K562 (cell line): ENCODE results near the gene CCKAR. TPM values are rescaled to one million over a fixed set of nuclear protein-coding genes. Genes with fewer than 3 reads are reported as not detected.

ENCODE experiments used
- ATAC-seq: fragments of 200-7000 bp; cut with Tn5 transposase; 3 replicates; pipeline ENCODE4 v1.9.1; 2020; ENCODE audit warnings: moderate library complexity
- BruUV-seq: library from RNA; stranded (reverse); fragments of 400-500 nt; replicated peaks from 2 replicates; lab custom pipeline; 2021; lab: Mats Ljungman, UMichigan
- CTCF ChIA-PET: fragments of 300-600 bp; formaldehyde crosslinking; extraction: SDS; loops from one replicate; lab custom pipeline; 2021; ENCODE audit warnings: low intra/inter-chr PET ratio; lab: Yijun Ruan, JAX
- POLR2A ChIA-PET: fragments of 300-600, 350-650 bp; sonication (Branson Sonifier 250); formaldehyde crosslinking; extraction: SDS; loops from one replicate; lab custom pipeline; 2021; ENCODE audit warnings: antibody characterized with exemption, inconsistent platforms; lab: Yijun Ruan, JAX
- DNase-seq, 4 experiments: peaks; one replicate each; pipeline versions ENCODE4 v3.0.0 to v3.0.0-alpha.2; 2011 to 2018; ENCODE audit warnings: low spot score in 3 of 4, mixed read lengths in 3 of 4; ENCODE audit errors: extremely low read depth in 1 of 4
- FAIRE-seq: peaks from 2 replicates; lab custom pipeline; 2011; peaks lifted over from hg19 to GRCh38; lab: Jason Lieb, UNC
- H2AFZ ChIP-seq: 2 replicates; pipeline ENCODE4 v1.6.0; 2011; ENCODE audit warnings: low read depth, low read length, control low read depth, inconsistent platforms
- H3K27ac ChIP-seq: fragments of 200-600 bp; 3 replicates; pipeline ENCODE4 v1.8.0; 2011; ENCODE audit warnings: low read depth, mild to moderate bottlenecking, control low read depth, inconsistent platforms, low read length, moderate library complexity, mixed read lengths; ENCODE audit errors: extremely low read depth
- H3K27me3 ChIP-seq, 2 experiments: fragments of 300-600 bp in 1 of 2; 2 replicates in 1 of 2; 3 replicates in 1 of 2; pipeline versions ENCODE4 v1.6.0 to v1.8.0; 2011; ENCODE audit warnings: inconsistent platforms in 2 of 2, low read length in 2 of 2, mild to moderate bottlenecking in 1 of 2, mixed read lengths in 1 of 2, moderate library complexity in 1 of 2; ENCODE audit not compliant: control insufficient read depth in 2 of 2, insufficient read depth in 2 of 2
- H3K36me3 ChIP-seq: fragments of 300-600 bp; 3 replicates; pipeline ENCODE4 v1.8.0; 2011; ENCODE audit warnings: mild to moderate bottlenecking, low read length, inconsistent platforms; ENCODE audit not compliant: control insufficient read depth, insufficient read depth
- H3K4me1 ChIP-seq, 2 experiments: fragments of 200-600 bp in 1 of 2; replicated peaks in 1 of 2; 2 replicates in 1 of 2; 3 replicates in 1 of 2; pipeline versions ENCODE4 v1.5.1 to v1.8.0; 2011; ENCODE audit warnings: inconsistent platforms in 2 of 2, low read length in 2 of 2, mild to moderate bottlenecking in 1 of 2, mixed read lengths in 1 of 2, moderate library complexity in 1 of 2; ENCODE audit not compliant: control insufficient read depth in 2 of 2, insufficient read depth in 2 of 2
- H3K4me2 ChIP-seq: 2 replicates; pipeline ENCODE4 v1.6.1; 2011; ENCODE audit warnings: low read length, control low read depth, inconsistent platforms, mixed read lengths; ENCODE audit not compliant: insufficient read depth
- H3K4me3 ChIP-seq: fragments of 200-600 bp; sonication (generic), shearing (Covaris generic); 2 replicates; pipeline ENCODE4 v1.5.1; 2016; ENCODE audit warnings: control low read depth, inconsistent platforms
- H3K79me2 ChIP-seq: fragments of 200-600 bp; 3 replicates; pipeline ENCODE4 v1.8.0; 2011; ENCODE audit warnings: low read length, inconsistent platforms; ENCODE audit not compliant: control insufficient read depth, insufficient read depth
- H3K9ac ChIP-seq, 2 experiments: 2 replicates each; pipeline versions ENCODE4 v1.6.0 to v1.6.1; 2011; ENCODE audit warnings: low read depth in 2 of 2, low read length in 2 of 2, control low read depth in 1 of 2, inconsistent platforms in 1 of 2, mild to moderate bottlenecking in 1 of 2, mixed read lengths in 1 of 2; ENCODE audit not compliant: insufficient read depth in 1 of 2
- H3K9me1 ChIP-seq: one replicate; pipeline ENCODE4 v1.6.0; 2011; ENCODE audit warnings: inconsistent platforms, mild to moderate bottlenecking, low read length, moderate library complexity; ENCODE audit not compliant: control insufficient read depth, insufficient read depth
- H3K9me3 ChIP-seq: replicated peaks from 2 replicates; pipeline ENCODE4 v1.5.1; 2011; ENCODE audit warnings: low read depth, low read length, inconsistent platforms; ENCODE audit not compliant: control insufficient read depth, insufficient read depth
- H4K20me1 ChIP-seq: replicated peaks from 2 replicates; pipeline ENCODE4 v1.6.1; 2011; ENCODE audit warnings: low read length, inconsistent platforms, mixed read lengths; ENCODE audit not compliant: control insufficient read depth, insufficient read depth
- ARID3B ChIP-seq: fragments of 250-450 bp; sonication (Bioruptor Pico); IDR thresholded peaks from 2 replicates; pipeline ENCODE4 v1.4.0; 2020; ENCODE audit warnings: borderline replicate concordance
- ATF1 ChIP-seq, 2 experiments: fragments of 450-650 bp in 1 of 2; IDR thresholded peaks; 2 replicates each; pipeline ENCODE4 v1.6.1; 2016; ENCODE audit warnings: missing compliant biosample characterization in 1 of 2, missing genetic modification characterization in 1 of 2
- HMBOX1 ChIP-seq: sonication (generic); IDR thresholded peaks from 2 replicates; pipeline ENCODE4 v1.6.1; 2016
- SP2 ChIP-seq: IDR thresholded peaks from 2 replicates; pipeline ENCODE4 v1.6.1; 2011; ENCODE audit warnings: mild to moderate bottlenecking, low read depth, low read length, moderate library complexity; ENCODE audit not compliant: poor library complexity, severe bottlenecking; ENCODE audit errors: extremely low read depth
- SRSF7 ChIP-seq: fragments of 200-400 bp; formaldehyde crosslinking; optimal IDR thresholded peaks from 2 replicates; pipeline ENCODE3; 2017; ENCODE audit warnings: mild to moderate bottlenecking, low read depth, low read length
- ZNF12 ChIP-seq: sonication (generic); formaldehyde crosslinking; IDR thresholded peaks from 2 replicates; pipeline ENCODE4 v1.4.0; 2020; ENCODE audit warnings: mild to moderate bottlenecking, missing genetic modification reagents
- ZNF584 ChIP-seq: fragments of 200-800 bp; sonication (Bioruptor generic); IDR thresholded peaks from 2 replicates; pipeline ENCODE4 v1.6.1; 2016; ENCODE audit warnings: low read depth, mild to moderate bottlenecking, missing genetic modification characterization, missing compliant biosample characterization
- ZNF696 ChIP-seq: fragments of 250-450 bp; sonication (Bioruptor Pico); conservative IDR thresholded peaks from 2 replicates; pipeline ENCODE4 v1.4.0; 2020; ENCODE audit warnings: mild to moderate bottlenecking, moderate library complexity
- WGBS: fragments of 100-300 bp; shearing (Covaris generic); methylation state at CpG from one replicate; pipeline ENCODE4 v1.1.6; 2016; ENCODE audit warnings: low coverage, mixed read lengths; ENCODE audit not compliant: insufficient coverage; ENCODE audit errors: missing lambda C conversion rate; 5-methylcytosine and 5-hydroxymethylcytosine counted together
- in situ Hi-C: fragments of 300-500 bp; cut with MboI; formaldehyde crosslinking; loops from 4 replicates; pipeline ENCODE4 v1.15.0; 2018; ENCODE audit warnings: inconsistent platforms, mixed read lengths
- intact Hi-C: fragments of 100-400 bp; cut with micrococcal nuclease; formaldehyde crosslinking; loops from 2 replicates; pipeline ENCODE4 v1.14.2; 2022
- polyA plus RNA-seq, 8 experiments: library from polyadenylated mRNA; depleted of rRNA in 4 of 8; stranded (reverse) in 5 of 8; unstranded in 3 of 8; fragments of >200 nt; fragmentation: Nextera tagmentation in 2 of 8; fragmentation: Illumina TruSeq in 1 of 8; extraction: Ambion mirVana in 2 of 8; extraction: Trizol in 1 of 8; gene quantifications; 2 replicates each; pipeline versions ENCODE4 v1.2.1 to v1.2.3, GENCODE V29; 2011 to 2014; ENCODE audit warnings: inconsistent platforms in 1 of 8, missing spikeins in 1 of 8
- total RNA-seq, 7 experiments: library from RNA; depleted of rRNA in 6 of 7; stranded (reverse); fragments of >200 nt in 6 of 7; fragmentation: Illumina TruSeq in 2 of 7; extraction: Trizol in 2 of 7; gene quantifications; 2 replicates each; pipeline versions ENCODE4 v1.2.1 to v1.2.3, GENCODE V29; 2011 to 2021; ENCODE audit warnings: low replicate concordance in 1 of 7
- TF ChIP-seq, protein P1 (sequence below): fragments of 250-450 bp; sonication (Bioruptor Pico); IDR thresholded peaks from 2 replicates; pipeline ENCODE4 v1.8.0; 2021; ENCODE audit warnings: borderline replicate concordance, mild to moderate bottlenecking, moderate library complexity; ENCODE audit not compliant: poor library complexity, severe bottlenecking
- TF ChIP-seq, protein P2 (sequence below): fragments of 450-650 bp; IDR thresholded peaks from 2 replicates; pipeline ENCODE4 v1.6.1; 2016; ENCODE audit warnings: missing biosample characterization, missing genetic modification characterization

CCKAR gene
- total and polyA plus RNA-seq, 9 of the 15 experiments (the other 6 are each of a cell fraction or from before 2014, with no cell fraction given): not detected

DNA sequence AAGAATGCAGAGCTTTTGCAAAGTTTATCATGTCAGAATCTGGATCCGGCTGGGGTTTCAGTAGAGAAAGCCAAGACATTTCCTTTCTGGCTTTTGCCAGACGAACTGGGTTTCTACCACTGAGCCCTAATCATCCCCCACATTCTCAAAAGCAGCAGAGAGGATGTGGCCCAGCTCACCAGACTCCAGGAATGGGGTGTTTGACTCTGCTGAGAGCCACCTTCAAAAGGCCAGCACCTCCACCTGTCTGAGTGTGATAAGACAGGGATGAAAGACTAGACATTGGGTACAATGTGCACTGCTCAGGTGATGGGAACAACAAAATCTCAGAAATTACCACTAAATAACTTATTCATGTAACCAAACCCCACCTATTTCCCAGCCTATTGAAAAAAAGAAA lies 25.7 kb upstream of the CCKAR start:
- no peak for FAIRE-seq
- H3K4me3 ChIP-seq: no peak overlapping the region
- WGBS: 0% methylated on average over 2 of the region's 2 CpGs
- ChIA-PET CTCF (no interaction called here), POLR2A (no interaction called here)
- H3K36me3 ChIP-seq: no peaks in the 10 kb centered on the region
- H2AFZ ChIP-seq: no peak overlapping the region
- ATAC-seq: no peak
- no peaks in the 10 kb centered on the region for H3K9me1 ChIP-seq
- in situ Hi-C loops (no loop called here), intact Hi-C loops (no loop called here)
- H3K9ac ChIP-seq: no peak overlapping the region
- BruUV-seq: no TSS peak
- H3K4me2 ChIP-seq: no peak overlapping the region
- no peaks in the 10 kb centered on the region for H4K20me1 ChIP-seq
- H3K27ac ChIP-seq: no peak overlapping the region
- peaks cover 0 to 5% of the 10 kb centered on the region in 2 experiments; a peak in 2 of 5 replicates for H3K27me3 ChIP-seq
- TF ChIP-seq ZNF584 (CRISPR knock-in tag) (no peak), ATF1 (CRISPR knock-in tag; IDR thresholded peaks at IDR 0.05) (no peak), ATF1 (tag; IDR thresholded peaks at IDR 0.05) (no peak), ARID3B (CRISPR knock-in tag) (no peak), SRSF7 (no peak), ZNF696 (CRISPR knock-in tag) (no peak), SP2 (no peak), ZNF12 (CRISPR knock-in tag) (no peak), HMBOX1 (no peak)
- TF ChIP-seq, protein P1, sequence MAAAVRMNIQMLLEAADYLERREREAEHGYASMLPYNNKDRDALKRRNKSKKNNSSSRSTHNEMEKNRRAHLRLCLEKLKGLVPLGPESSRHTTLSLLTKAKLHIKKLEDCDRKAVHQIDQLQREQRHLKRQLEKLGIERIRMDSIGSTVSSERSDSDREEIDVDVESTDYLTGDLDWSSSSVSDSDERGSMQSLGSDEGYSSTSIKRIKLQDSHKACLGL (CRISPR knock-in tag): no peak
- TF ChIP-seq, protein P2, sequence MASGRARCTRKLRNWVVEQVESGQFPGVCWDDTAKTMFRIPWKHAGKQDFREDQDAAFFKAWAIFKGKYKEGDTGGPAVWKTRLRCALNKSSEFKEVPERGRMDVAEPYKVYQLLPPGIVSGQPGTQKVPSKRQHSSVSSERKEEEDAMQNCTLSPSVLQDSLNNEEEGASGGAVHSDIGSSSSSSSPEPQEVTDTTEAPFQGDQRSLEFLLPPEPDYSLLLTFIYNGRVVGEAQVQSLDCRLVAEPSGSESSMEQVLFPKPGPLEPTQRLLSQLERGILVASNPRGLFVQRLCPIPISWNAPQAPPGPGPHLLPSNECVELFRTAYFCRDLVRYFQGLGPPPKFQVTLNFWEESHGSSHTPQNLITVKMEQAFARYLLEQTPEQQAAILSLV (tag): no peak
- peaks cover 0 to 6% of the 10 kb centered on the region in 2 experiments; a peak in 2 of 5 replicates for H3K4me1 ChIP-seq
- no peak for DNase-seq
- H3K79me2 ChIP-seq: no peaks in the 10 kb centered on the region
- H3K9me3 ChIP-seq: no peaks in the 10 kb centered on the region
